OCI-LY7 (cell line): Measurements from ENCODE around the gene TRIP12.

Experiments
- EZH2phosphoT487 ChIP-seq: fragments of 200-600 bp; sonication (generic); IDR thresholded peaks from 2 replicates; pipeline ENCODE4 v1.6.1; 2018; ENCODE audit warnings: low read depth, borderline replicate concordance, mild to moderate bottlenecking, mixed run types, antibody characterized with exemption, low read length, moderate library complexity, mixed read lengths
- TF ChIP-seq, protein P1 (sequence below): fragments of 200-600 bp; sonication (generic); conservative IDR thresholded peaks from 2 replicates; pipeline ENCODE4 v1.5.1; 2014; ENCODE audit warnings: mild to moderate bottlenecking, antibody characterized with exemption, low read length, moderate library complexity, mixed read lengths

DNA sequence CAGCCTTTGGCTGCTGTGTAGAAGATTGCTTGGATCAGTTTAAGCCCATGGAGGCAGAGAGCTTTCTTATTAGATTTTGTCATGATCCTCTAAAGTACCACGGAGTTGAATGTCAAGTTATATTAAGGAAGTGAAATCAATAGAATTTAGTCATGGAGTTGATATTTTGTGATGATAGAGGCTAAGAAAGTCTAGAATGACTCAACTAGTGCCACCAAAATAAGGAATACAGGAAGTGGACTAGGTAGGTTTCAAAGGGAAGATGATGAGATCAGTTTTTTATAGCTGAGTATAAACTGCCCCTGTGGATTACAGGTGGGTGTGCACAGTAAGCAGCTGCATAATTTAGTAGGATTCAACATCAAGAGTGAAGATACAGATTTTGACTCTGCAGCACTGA lies 25.7 kb upstream of the TRIP12 start:
- TF ChIP-seq EZH2phosphoT487 = no peak
- TF ChIP-seq, protein P1, sequence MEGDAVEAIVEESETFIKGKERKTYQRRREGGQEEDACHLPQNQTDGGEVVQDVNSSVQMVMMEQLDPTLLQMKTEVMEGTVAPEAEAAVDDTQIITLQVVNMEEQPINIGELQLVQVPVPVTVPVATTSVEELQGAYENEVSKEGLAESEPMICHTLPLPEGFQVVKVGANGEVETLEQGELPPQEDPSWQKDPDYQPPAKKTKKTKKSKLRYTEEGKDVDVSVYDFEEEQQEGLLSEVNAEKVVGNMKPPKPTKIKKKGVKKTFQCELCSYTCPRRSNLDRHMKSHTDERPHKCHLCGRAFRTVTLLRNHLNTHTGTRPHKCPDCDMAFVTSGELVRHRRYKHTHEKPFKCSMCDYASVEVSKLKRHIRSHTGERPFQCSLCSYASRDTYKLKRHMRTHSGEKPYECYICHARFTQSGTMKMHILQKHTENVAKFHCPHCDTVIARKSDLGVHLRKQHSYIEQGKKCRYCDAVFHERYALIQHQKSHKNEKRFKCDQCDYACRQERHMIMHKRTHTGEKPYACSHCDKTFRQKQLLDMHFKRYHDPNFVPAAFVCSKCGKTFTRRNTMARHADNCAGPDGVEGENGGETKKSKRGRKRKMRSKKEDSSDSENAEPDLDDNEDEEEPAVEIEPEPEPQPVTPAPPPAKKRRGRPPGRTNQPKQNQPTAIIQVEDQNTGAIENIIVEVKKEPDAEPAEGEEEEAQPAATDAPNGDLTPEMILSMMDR = no peak
